C4-2B (cell line): ENCODE data around the gene PXN.
"Not testable (repeated sequence)": the region's sequence is repeated elsewhere in the genome, so short reads cannot be mapped to it uniquely, and the experiment has no call there.

Experiments
- H3K27ac ChIP-seq: fragments of 450-650 bp; 2 replicates; pipeline ENCODE4 v1.5.1; 2017
- CTCF ChIP-seq: fragments of 450-650 bp; conservative IDR thresholded peaks from 2 replicates; pipeline ENCODE4 v1.5.1; 2017; ENCODE audit warnings: mild to moderate bottlenecking
- ZFX ChIP-seq: fragments of 450-650 bp; IDR thresholded peaks from 2 replicates; pipeline ENCODE4 v1.6.1; 2017

The PXN gene

GRCh38 chr12:120241561-120242274 is 23.8 kb downstream of the PXN start:
- TF ChIP-seq ZFX: no peak
- no peak for TF ChIP-seq CTCF

DNA sequence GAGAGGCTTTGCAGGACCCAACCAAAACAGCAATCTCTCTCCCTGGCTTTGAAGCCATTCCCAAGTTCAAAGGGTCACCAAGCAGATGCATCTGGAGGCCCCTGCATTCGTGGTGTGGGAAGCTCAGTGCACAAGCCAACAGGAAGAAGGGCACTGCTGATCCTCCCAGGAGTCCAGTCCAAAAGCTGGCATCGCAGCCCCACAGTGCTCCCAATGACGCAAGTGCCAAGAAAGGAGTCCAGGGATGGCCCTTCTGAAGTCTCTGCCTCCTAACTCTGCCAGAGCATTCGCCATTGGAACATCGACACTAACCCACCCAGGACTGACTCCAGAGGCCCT is 25.1 kb downstream of the PXN start:
- TF ChIP-seq ZFX: no peak
- no peak overlapping the region for H3K27ac ChIP-seq

More at GRCh38 chr12:120241561-120242274, 23.8 kb downstream of the PXN start:
- H3K27ac ChIP-seq: no peak overlapping the region

DNA sequence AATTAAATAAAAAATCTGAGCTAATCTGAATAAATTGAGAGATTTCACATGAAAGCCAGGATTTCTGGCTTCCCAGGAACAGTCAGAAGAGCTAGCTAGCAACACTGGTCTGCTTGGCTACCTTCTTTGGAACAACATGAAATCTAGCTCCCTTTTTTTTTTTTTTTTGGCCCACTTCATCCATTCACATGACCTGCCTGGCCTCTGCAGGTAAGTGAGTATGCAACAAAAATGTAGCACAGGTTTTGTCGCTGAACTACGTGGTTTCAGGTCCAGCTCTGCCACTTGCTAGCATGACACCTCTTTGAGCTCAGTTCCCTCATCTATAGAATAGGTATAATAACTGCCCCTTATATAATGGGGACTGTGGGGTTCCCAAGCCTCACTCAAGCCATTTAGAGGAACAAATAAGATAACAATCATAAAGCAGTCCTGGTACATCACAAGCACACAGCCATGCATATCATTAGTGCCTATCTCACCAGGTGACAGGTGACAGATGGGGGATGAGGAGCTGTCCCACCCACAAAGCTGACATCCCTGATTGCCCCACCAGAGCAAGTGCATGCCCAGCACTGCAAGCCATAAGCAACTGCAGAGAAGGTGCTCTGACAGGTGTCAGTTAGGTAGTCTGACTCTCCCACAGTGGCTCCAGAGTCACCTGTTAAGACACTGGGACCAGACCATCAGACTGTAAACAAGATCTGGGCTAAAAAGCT is 25.6 kb downstream of the PXN start:
- TF ChIP-seq CTCF: no peak
- TF ChIP-seq ZFX: no peak
- H3K27ac ChIP-seq: no peak overlapping the region

GRCh38 chr12:120238839-120239445 is 26.6 kb downstream of the PXN start:
- no peak overlapping the region for H3K27ac ChIP-seq
- TF ChIP-seq CTCF: no peak
- TF ChIP-seq ZFX: no peak

DNA sequence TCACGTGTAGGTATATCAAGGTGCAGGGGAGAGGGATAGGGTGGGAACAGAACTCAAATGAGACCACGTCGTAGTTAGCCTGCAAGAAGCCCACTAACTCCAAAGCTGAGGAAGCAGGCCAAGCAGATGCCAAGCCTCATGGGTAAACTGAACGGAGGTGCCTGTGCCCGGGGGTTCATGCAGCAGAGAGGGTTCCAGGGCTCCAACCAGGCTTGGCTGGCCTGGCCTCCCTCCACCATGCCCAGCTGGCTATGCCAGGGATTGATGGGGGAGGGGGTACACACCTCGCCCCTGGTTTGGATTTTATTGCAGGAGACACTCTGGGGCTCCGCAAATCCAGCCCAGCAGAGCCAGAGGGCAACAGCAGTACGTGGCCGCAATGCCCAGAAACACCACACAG is 27.3 kb downstream of the PXN start:
- TF ChIP-seq CTCF: no peak
- no peak for TF ChIP-seq ZFX
- no peak overlapping the region for H3K27ac ChIP-seq

DNA sequence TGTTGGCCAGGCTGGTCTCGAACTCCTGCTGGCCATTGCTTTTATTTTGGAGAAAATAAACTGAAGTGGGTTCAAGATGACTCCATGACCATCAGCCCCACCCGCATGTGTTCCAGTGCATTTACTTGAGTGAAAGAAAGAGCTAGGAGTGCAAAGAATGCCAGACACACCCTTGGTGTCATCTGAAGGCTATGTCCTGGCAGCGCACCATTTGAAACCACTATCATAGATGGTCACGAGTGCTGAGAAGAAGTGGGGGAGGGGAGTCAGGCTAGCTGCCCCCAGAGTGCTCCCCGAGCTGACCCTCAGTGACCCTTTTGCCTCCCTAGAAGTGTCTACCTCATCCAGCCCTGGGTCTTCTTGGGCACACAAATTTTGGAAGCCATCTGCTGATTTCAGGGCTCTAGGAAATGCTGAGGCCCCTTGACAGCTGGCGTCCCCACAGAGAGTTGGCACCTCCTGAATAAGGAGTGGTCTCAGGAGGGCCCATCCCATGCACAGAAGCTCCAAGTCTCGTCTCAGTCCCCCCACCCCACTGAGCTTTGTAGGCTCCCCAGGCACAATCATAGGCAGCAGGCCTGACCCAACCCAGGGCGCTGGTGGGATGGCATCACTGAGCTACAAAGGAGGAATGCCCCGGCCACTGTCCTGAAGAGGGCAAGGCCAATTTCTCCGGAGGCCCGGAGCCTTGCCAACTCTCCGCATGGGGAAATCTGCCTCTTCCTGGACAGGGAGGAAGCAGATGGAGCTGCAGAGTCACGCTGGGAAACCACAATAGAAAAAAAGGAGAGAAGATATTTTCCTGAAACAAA is 28.0 kb downstream of the PXN start:
- no peak for TF ChIP-seq ZFX
- no peak overlapping the region for H3K27ac ChIP-seq

- not testable (repeated sequence) for H3K27ac ChIP-seq
Observed at GRCh38 chr12:120236809-120237208, 28.7 kb downstream of the PXN start.

DNA sequence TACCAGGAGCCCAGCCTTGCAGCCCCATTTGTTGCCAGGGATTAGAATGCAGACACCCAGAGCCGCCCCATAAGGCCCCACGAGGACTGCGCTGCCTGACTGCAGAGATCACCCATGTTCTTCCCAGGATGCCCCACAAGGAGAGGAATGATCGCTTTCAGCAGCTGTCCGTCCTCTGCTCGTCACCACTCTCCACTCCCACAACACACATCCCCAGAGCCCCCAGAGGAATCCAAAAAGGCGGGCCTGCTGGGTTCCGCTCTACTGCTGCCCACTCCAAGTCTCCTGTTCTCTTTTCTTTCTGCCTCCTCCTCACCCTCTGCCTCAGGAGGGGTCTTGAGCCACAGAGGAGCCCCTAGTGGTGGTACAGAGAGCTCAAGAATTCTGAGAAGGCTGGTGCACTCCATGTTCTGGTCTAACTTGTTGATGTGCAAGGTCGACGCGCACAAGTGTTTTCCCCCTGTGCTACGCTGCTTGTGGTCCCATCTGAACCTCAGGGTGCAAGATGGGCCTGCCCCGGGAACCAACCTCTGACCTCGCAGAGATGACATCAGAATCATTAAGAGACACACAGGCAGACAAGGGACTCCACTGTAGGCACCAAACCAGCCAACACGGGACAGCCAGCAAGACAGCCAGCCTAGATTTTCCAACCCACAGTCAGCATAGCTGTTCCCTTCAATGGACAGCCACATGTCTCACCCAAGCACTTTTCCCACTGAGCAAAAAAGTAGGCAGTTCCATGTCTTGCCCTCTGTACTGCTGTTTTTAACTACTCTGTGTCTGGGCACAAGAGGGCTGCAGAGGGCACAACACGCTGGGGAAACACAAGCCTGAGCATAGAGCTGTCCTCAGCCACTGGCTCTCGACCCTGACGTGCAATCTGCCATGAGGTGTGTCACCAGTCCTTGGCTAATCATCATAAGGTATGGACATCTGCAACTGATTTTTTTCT is 29.9 kb downstream of the PXN start:
- peak overlapping the region; percentile 78 for H3K27ac ChIP-seq
- TF ChIP-seq CTCF: no peak
- TF ChIP-seq ZFX: no peak
